Measurements from ENCODE around the gene FKBP10.
"Not testable (repeated sequence)": the region's sequence is repeated elsewhere in the genome, so short reads cannot be mapped to it uniquely, and the experiment has no call there.

The FKBP10 gene

DNA sequence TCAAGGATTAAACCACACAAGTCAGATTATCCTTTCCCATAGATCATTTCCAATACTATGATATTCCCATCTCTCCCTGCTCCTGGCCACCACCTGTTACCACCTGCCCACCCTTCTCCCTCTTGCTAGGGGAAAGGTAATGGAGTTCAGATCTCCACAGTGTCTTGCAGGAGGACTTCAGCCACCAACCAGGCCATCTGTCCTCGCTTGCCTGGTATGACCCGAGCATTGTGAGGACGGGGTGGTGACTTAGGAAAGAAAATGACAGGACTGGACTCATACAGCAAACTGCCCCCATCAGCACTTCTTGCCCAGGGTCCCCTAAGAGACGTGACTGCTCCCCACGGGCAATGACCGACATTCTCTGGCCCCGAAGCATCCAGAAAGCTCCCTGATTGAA lies 10.8 kb downstream of the FKBP10 start:
- H3K4me3 ChIP-seq (ENCODE audit: low read depth, low read length): no peak overlapping the region
- DNase-seq (ENCODE audit: low read depth): no peak
- no peak for TF ChIP-seq MYC (IDR thresholded peaks at IDR 0.05; ENCODE audit: low read depth, low read length)
- no peak for TF ChIP-seq MAX (IDR thresholded peaks at IDR 0.05; ENCODE audit: low read depth, low read length)
- no peak for TF ChIP-seq POLR2A (IDR thresholded peaks at IDR 0.05; ENCODE audit: extremely low read depth, insufficient read length)
- TF ChIP-seq CTCF (IDR thresholded peaks at IDR 0.05; ENCODE audit: low read depth, low read length): no peak

DNA sequence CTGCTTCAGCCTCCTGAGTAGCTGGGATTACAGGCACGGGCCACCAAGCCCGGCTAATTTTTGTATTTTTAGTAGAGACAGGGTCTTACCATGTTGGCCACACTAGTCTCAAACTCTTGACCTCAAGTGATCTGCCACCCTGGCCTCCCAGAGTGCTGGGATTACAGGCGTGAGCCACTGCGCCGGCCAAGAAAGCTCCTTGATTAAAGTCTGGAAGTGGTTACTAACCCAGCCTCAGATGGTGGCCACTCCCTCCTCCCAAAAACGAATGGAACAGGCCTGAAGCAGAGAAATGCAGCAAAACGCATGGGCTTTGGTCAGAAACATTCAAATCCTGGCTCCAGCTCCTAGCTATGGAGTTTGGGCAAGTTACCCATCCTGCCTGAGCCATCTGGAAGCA lies 11.3 kb downstream of the FKBP10 start:
- no peak overlapping the region for H3K4me3 ChIP-seq (ENCODE audit: low read depth, low read length)
- TF ChIP-seq POLR2A (IDR thresholded peaks at IDR 0.05; ENCODE audit: extremely low read depth, insufficient read length): no peak
- no peak for TF ChIP-seq CTCF (IDR thresholded peaks at IDR 0.05; ENCODE audit: low read depth, low read length)
- no peak for TF ChIP-seq MAX (IDR thresholded peaks at IDR 0.05; ENCODE audit: low read depth, low read length)
- no peak for TF ChIP-seq MYC (IDR thresholded peaks at IDR 0.05; ENCODE audit: low read depth, low read length)
- no peak for DNase-seq (ENCODE audit: low read depth)

GRCh38 chr17:41825175-41825845 lies 12.5 kb downstream of the FKBP10 start:
- H3K4me3 ChIP-seq (ENCODE audit: low read depth, low read length): no peak overlapping the region
- DNase-seq (ENCODE audit: low read depth): no peak
- TF ChIP-seq POLR2A (IDR thresholded peaks at IDR 0.05; ENCODE audit: extremely low read depth, insufficient read length) (no peak), CTCF (IDR thresholded peaks at IDR 0.05; ENCODE audit: low read depth, low read length) (no peak), MAX (IDR thresholded peaks at IDR 0.05; ENCODE audit: low read depth, low read length) (no peak), MYC (IDR thresholded peaks at IDR 0.05; ENCODE audit: low read depth, low read length) (no peak)

- H3K4me3 ChIP-seq (ENCODE audit: low read depth, low read length); DNase-seq (ENCODE audit: low read depth): not testable (repeated sequence)
Measured at GRCh38 chr17:41829961-41830360, 17.2 kb downstream of the FKBP10 start.

DNA sequence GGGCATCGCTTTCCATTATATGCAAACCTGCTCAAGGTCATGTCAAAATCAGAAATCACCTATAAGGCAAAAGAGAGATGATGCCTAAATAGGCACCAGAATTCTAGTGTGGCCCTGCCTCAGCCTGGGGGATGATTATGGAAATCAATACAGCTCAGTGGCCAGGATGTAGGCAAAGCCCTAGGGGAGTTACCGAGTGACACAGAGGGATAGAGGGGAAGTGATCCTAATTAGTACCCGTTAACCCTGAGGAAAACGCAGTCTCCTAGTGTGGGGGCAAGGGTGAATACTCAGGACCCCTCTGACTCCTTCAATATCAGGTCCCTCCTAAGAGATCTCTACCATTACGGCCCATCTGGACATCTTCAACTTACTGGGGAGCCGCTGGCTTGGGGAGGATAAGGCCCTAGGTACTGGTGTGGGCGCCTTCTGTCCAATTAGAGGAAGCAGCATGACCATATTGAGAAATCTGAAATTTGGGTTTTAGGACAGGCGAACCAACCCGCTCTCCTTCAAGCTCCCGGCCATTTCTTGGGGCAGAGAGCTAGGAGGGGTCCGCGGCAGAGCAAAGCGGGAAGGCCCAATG lies 22.5 kb downstream of the FKBP10 start:
- peak overlapping the region; percentile 62 for H3K4me3 ChIP-seq (ENCODE audit: low read depth, low read length)
- no peak for TF ChIP-seq POLR2A (IDR thresholded peaks at IDR 0.05; ENCODE audit: extremely low read depth, insufficient read length)
- TF ChIP-seq CTCF (IDR thresholded peaks at IDR 0.05; ENCODE audit: low read depth, low read length): no peak
- TF ChIP-seq MYC (IDR thresholded peaks at IDR 0.05; ENCODE audit: low read depth, low read length): no peak
- no peak for TF ChIP-seq MAX (IDR thresholded peaks at IDR 0.05; ENCODE audit: low read depth, low read length)
- peak; percentile 47 for DNase-seq (ENCODE audit: low read depth)

DNA sequence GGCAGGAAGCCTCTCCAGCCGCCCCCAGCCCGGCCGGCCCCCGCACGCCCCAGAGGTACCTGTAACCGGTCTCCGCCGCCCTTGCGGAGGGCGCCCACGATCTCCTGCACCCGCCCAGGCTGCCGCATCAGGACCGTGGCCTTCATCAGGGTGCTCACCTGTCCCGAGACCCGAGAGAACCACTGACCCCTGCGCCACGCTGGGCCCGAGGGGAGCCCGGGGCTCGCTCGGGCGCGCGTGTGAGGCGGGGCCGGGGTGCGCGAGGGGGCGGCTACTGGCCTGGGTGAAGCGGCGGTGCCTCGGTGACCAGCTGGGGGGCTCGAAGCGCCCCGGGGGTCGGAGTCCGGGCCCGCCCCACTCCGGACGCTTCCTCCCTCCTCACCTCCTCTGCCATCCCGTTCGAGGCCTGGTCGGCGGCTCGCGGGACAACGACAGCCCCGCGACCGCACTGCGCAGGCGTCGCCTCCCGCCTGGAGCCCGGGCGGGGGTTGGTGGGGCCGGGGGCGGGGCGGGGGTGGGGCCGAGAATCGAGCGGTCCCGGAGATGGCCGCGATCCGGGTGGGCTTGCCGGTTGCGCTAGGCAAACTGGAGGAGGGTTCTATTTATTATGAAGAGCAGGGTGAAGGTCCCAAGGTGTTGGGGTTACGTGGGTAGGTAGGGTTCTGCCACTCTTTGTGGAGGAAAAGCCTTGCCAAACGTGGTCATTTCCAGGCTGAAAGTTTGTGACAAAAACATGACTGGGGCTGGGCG lies 23.2 kb downstream of the FKBP10 start, which contains the start of gene NT5C3B:
Gene NT5C3B (minus strand): TSS at position 433 of the 750 bp plus-strand sequence. CDS start 39 bp downstream, at position 394.
- peak within 1 kb of the TSS; percentile 62 for H3K4me3 ChIP-seq (ENCODE audit: low read depth, low read length)
- TF ChIP-seq MYC (IDR thresholded peaks at IDR 0.05; ENCODE audit: low read depth, low read length): no peak
- no peak for TF ChIP-seq POLR2A (IDR thresholded peaks at IDR 0.05; ENCODE audit: extremely low read depth, insufficient read length)
- no peak for TF ChIP-seq MAX (IDR thresholded peaks at IDR 0.05; ENCODE audit: low read depth, low read length)
- no peak for TF ChIP-seq CTCF (IDR thresholded peaks at IDR 0.05; ENCODE audit: low read depth, low read length)
- DNase-seq (ENCODE audit: low read depth): peak; percentile 60
